ENCODE measurements around the gene CUX1. TPM values are rescaled to one million over a fixed set of nuclear protein-coding genes. Genes with fewer than 3 reads are reported as not detected.
"Not testable (repeated sequence)": the region's sequence is repeated elsewhere in the genome, so short reads cannot be mapped to it uniquely, and the experiment has no call there.

CUX1 gene
- total RNA-seq, 2 experiments from 2014 or later = 20.2 to 20.4 TPM

DNA sequence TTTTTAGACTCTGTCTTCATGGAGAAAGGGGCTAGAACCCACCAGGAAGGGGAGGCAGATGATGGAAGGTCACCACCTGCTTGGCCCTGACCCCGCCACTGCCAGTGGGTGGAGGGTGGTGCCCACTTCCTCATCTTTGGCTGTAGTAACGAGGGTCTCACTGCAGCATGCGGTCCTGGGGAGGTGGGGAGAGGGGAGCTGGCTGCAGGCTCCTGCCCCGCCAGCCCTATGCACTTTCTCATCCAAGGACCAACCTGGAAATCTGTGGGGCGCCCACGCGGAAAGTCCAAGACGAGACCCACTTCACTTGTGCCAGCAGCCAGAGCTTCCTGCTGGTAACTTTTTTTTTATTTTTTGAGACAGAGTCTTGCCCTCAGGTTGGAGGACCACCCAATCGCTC, 101.0 kb downstream of the CUX1 start:
- H3K36me3 Mint-ChIP-seq (ENCODE audit: low read depth) = peaks cover 6% of the 10 kb centered on the region
- ATAC-seq = no peak
- DNase-seq = no peak
- POLR2A ChIA-PET = no interaction called here
- H3K27me3 Mint-ChIP-seq = no peaks in the 10 kb centered on the region
- no peak overlapping the region for H3K4me3 Mint-ChIP-seq
- H3K9me3 Mint-ChIP-seq = no peaks in the 10 kb centered on the region
- intact Hi-C loops (cut with micrococcal nuclease) = no loop called here
- H3K4me1 Mint-ChIP-seq (ENCODE audit: low read depth) = peaks cover 14% of the 10 kb centered on the region
- TF ChIP-seq, protein P1, sequence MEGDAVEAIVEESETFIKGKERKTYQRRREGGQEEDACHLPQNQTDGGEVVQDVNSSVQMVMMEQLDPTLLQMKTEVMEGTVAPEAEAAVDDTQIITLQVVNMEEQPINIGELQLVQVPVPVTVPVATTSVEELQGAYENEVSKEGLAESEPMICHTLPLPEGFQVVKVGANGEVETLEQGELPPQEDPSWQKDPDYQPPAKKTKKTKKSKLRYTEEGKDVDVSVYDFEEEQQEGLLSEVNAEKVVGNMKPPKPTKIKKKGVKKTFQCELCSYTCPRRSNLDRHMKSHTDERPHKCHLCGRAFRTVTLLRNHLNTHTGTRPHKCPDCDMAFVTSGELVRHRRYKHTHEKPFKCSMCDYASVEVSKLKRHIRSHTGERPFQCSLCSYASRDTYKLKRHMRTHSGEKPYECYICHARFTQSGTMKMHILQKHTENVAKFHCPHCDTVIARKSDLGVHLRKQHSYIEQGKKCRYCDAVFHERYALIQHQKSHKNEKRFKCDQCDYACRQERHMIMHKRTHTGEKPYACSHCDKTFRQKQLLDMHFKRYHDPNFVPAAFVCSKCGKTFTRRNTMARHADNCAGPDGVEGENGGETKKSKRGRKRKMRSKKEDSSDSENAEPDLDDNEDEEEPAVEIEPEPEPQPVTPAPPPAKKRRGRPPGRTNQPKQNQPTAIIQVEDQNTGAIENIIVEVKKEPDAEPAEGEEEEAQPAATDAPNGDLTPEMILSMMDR (IDR thresholded peaks at IDR 0.05) = no peak
- no peak overlapping the region for H3K27ac Mint-ChIP-seq
- CTCF ChIA-PET = no interaction called here

DNA sequence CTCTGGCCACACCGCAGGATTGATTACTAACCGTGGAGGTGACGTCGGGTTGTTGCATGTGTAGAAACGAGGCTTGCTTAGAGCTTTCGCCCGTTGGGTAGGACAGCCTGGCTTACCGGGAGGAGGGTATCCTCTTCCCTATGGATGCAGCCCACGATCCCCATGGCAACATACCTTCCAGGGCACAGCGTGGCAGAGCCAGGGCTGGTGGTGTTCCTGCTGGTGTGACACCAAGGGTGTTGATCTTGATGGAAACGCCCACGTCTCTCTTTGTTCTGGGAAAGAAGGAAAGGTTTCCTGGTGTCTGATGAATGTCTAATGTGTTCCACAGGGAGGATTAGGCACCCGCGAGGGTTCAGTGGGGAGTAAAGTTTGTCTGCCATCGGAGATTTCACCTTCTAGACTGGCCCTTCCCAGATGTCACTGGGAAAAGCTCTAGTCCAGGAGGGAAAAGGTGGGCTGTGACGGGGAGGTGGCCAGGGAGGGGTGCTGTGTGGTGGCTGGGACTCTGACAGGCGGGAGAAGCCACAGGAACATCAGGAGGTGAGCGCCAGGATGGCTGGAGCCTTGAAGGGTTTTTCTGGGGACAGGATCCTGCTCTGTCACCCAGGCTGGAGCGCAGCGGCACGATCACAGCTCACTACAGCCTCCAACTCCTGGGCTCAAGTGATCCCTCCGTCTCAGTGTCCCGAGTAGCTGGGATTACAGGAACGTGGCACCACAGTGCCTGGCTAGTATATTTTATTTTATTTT, 102.1 kb downstream of the CUX1 start:
- no peak for DNase-seq
- H3K4me1 Mint-ChIP-seq (ENCODE audit: low read depth) = peaks cover 18% of the 10 kb centered on the region
- CTCF ChIA-PET = no interaction called here
- TF ChIP-seq, protein P1 (IDR thresholded peaks at IDR 0.05) = no peak
- no peaks in the 10 kb centered on the region for H3K9me3 Mint-ChIP-seq
- H3K4me3 Mint-ChIP-seq = no peak overlapping the region
- H3K27me3 Mint-ChIP-seq = no peaks in the 10 kb centered on the region
- POLR2A ChIA-PET = no interaction called here
- intact Hi-C loops (cut with micrococcal nuclease) = no loop called here
- peak overlapping the region; percentile 1 for H3K27ac Mint-ChIP-seq
- no peak for ATAC-seq
- peaks cover 10% of the 10 kb centered on the region for H3K36me3 Mint-ChIP-seq (ENCODE audit: low read depth)

DNA sequence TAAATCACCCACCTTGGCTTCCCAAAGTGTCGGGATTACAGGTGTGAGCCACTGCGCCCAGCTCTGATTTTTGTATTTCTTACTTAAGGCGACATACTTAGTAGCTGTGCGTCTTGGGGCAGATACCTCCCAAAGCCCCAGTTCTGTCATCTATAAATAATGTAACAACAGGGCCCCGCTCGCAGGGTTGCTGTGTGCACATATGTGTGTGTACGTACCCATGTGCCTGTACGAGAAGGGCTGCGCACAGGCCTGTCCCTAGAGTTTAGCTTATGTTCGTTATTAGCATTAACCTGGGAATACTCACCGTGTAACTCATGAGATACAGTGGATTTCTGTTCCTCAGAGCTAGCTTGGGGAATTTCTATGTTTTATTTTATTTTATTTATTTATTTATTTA, 103.6 kb downstream of the CUX1 start:
- Mint-ChIP-seq H3K9me3 (no peaks in the 10 kb centered on the region), H3K27ac (no peak overlapping the region), H3K36me3 (ENCODE audit: low read depth) (peaks cover 10% of the 10 kb centered on the region), H3K4me1 (ENCODE audit: low read depth) (peaks cover 18% of the 10 kb centered on the region), H3K4me3 (no peak overlapping the region), H3K27me3 (no peaks in the 10 kb centered on the region)
- intact Hi-C loops (cut with micrococcal nuclease) = no loop called here
- TF ChIP-seq, protein P1 (IDR thresholded peaks at IDR 0.05) = no peak
- no peak for ATAC-seq
- ChIA-PET POLR2A (no interaction called here), CTCF (no interaction called here)
- DNase-seq = no peak

DNA sequence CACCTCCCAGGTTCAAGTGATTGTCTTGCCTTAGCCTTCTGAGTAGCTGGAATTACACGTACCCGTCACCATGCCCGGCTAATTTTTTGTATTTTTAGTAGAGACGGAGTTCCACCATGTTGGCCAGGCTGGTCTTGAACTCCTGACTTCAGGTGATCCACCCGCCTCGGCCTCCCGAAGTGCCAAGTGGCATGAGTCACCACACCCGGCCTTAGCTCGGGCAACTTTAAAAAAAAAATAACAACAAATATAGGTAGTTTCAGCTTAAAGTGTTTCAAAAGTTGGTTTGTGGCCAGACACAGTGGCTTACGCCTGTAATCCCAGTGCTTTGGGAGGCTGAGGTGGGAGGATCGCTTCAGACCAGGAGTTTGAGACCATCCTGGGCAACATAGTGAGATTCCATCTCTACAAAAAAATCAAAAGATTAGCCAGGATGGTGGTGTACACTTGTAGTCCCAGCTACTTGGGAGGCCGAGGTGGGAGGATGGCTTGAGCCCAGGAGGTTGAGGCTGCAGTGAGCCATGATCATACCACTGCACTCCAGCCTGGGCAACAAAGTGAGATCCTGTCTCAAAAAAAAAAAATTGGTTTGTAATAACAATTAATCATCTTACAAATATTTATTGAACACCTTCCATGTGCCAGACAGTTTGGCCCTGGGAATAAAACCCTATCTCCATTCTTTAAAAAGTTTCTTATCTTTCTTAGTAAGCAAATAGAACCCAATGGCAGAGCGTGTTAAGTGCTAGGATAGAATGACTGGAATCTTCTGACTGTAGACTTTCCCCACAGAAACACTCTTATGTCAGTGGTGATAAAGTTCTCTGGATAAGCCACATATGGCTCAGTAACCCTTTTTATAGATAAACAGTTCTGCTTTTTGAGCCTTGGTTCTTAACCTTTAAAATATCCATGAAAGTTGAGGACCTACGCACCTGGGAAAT, 104.4 kb downstream of the CUX1 start:
- ATAC-seq; H3K4me3 Mint-ChIP-seq; H3K9me3 Mint-ChIP-seq; CTCF ChIA-PET; POLR2A ChIA-PET; H3K27ac Mint-ChIP-seq; DNase-seq; intact Hi-C loops (cut with micrococcal nuclease); H3K27me3 Mint-ChIP-seq; H3K36me3 Mint-ChIP-seq (ENCODE audit: low read depth): not testable (repeated sequence)
- peaks cover 18% of the 10 kb centered on the region for H3K4me1 Mint-ChIP-seq (ENCODE audit: low read depth)

DNA sequence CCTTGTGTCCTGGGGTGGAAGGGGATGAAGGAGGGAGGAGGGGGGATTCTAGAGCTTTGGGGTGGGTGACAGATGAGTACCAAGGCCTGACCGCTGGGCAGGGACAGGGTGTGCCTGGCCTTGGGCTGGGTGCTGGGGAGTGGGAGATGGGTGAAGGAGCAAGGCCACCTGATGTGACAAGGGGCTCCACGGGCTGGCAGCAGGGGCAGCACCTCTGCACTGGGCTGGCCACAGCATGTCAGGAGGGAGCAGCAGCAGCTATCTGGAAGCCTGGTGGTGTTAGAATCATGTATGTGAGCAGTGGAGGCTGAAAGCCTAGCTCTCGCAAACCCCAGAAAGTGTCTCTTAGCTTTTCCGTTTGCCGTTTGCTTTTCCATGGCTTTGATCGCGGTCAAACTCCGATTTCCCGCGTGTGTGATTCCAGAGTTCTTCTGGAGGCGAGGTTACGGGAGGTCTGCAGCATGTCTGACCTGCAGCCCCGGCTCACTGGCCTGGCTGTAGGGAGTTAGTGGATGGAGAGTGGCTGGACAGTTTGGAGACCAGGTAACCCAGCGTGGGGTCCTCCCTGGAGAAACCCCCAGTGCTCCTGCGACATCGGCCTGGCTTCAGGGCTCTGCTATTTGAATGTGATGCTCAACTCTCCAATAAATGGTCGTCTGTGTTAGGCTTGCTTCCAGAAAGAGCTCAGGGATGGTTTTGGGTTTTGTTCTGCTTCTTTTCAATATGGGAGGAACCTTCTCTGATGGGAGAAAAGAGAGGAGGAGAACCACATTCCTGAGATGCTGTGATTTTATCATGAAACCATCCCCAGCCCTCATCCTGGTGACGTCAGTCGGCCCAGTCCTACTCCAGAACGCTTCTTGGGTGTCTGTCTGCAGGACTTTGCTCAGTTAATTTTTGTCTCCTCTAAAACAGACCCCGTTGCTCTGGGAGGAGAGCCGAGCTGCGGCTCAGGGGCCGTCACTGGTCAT, 105.5 kb downstream of the CUX1 start:
- ChIA-PET CTCF (no interaction called here), POLR2A (no interaction called here)
- Mint-ChIP-seq H3K4me3 (no peak overlapping the region), H3K27ac (no peak overlapping the region), H3K9me3 (no peaks in the 10 kb centered on the region), H3K27me3 (no peaks in the 10 kb centered on the region), H3K36me3 (ENCODE audit: low read depth) (peaks cover 3% of the 10 kb centered on the region), H3K4me1 (ENCODE audit: low read depth) (peaks cover 18% of the 10 kb centered on the region)
- ATAC-seq = no peak
- no peak for DNase-seq
- intact Hi-C loops (cut with micrococcal nuclease) = no loop called here
- TF ChIP-seq, protein P1 (IDR thresholded peaks at IDR 0.05) = no peak

Measured in activated CD8-positive, alpha-beta T cell treated with anti-CD3 and anti-CD28 coated beads for 36 hours (primary cell).